Upper lobe of left lung (tissue), 4 donors: ENCODE results near the gene FTO.

Experiments used
- POLR2A ChIP-seq, 4 donors: fragments of 450-650 bp; IDR thresholded peaks; one replicate each; pipeline ENCODE4 v1.5.1; 2016 to 2017; ENCODE audit warnings: antibody characterized with exemption in 4 of 4, mild to moderate bottlenecking in 2 of 4
- POLR2AphosphoS5 ChIP-seq, 2 donors: sonication (generic); formaldehyde crosslinking; IDR thresholded peaks; one replicate each; pipeline ENCODE4 v1.5.1; 2017; ENCODE audit warnings: antibody characterized with exemption in 2 of 2
- TF ChIP-seq, protein P1 (sequence below), 6 experiments: fragments of 450-650 bp in 4 of 6; fragments of 200-600 bp in 2 of 6; sonication (generic) in 2 of 6; IDR thresholded peaks; one replicate each; pipeline ENCODE4 v1.5.1; 2016 to 2019; ENCODE audit warnings: antibody characterized with exemption in 6 of 6

DNA sequence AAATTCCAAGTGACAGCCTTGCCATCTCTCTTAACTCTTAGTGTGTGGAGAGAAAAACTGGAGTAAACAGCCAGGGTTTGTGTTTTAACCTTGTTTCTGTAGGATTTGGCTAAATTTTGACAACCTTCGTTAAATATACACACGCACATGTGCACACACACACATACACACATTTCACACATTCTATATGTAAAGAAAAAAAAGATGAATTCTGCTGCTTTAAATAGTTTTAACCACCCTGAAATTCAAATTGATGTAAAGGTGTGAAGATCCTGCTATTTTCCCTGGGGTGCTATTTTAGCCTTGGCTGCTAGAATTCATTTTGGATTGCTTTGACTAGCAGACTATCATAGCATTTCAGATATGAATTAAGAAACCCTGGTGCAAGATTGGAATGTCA lies 191.9 kb downstream of the FTO start:
- TF ChIP-seq, protein P1, sequence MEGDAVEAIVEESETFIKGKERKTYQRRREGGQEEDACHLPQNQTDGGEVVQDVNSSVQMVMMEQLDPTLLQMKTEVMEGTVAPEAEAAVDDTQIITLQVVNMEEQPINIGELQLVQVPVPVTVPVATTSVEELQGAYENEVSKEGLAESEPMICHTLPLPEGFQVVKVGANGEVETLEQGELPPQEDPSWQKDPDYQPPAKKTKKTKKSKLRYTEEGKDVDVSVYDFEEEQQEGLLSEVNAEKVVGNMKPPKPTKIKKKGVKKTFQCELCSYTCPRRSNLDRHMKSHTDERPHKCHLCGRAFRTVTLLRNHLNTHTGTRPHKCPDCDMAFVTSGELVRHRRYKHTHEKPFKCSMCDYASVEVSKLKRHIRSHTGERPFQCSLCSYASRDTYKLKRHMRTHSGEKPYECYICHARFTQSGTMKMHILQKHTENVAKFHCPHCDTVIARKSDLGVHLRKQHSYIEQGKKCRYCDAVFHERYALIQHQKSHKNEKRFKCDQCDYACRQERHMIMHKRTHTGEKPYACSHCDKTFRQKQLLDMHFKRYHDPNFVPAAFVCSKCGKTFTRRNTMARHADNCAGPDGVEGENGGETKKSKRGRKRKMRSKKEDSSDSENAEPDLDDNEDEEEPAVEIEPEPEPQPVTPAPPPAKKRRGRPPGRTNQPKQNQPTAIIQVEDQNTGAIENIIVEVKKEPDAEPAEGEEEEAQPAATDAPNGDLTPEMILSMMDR (IDR thresholded peaks at IDR 0.05) = no peak
- no peak for TF ChIP-seq POLR2AphosphoS5 (IDR thresholded peaks at IDR 0.05)
- TF ChIP-seq POLR2A (IDR thresholded peaks at IDR 0.05) = no peak
